Glutamatergic neuron (in vitro differentiated cells): ENCODE measurements around the gene SVIL. TPM values are rescaled to one million over a fixed set of nuclear protein-coding genes. Genes with fewer than 3 reads are reported as not detected.
"Not testable (repeated sequence)": the region's sequence is repeated elsewhere in the genome, so short reads cannot be mapped to it uniquely, and the experiment has no call there.

Source experiments
- DNase-seq: peaks from one replicate; pipeline ENCODE4 v3.0.0; 2022
- H3K27ac Mint-ChIP-seq: one replicate; pipeline ENCODE4 v1.8.0; 2020; ENCODE audit warnings: mild to moderate bottlenecking, mixed read lengths, inconsistent platforms; ENCODE audit not compliant: unreplicated experiment
- H3K27me3 Mint-ChIP-seq: one replicate; pipeline ENCODE4 v1.8.0; 2020; ENCODE audit warnings: mild to moderate bottlenecking, moderate library complexity, mixed read lengths, inconsistent platforms; ENCODE audit not compliant: unreplicated experiment
- H3K36me3 Mint-ChIP-seq: one replicate; pipeline ENCODE4 v1.8.0; 2020; ENCODE audit warnings: mild to moderate bottlenecking, mixed read lengths, inconsistent platforms; ENCODE audit not compliant: unreplicated experiment
- H3K4me1 Mint-ChIP-seq: one replicate; pipeline ENCODE4 v1.8.0; 2020; ENCODE audit warnings: mild to moderate bottlenecking, low read depth, mixed read lengths, inconsistent platforms; ENCODE audit not compliant: unreplicated experiment
- H3K4me3 Mint-ChIP-seq: one replicate; pipeline ENCODE4 v1.8.0; 2020; ENCODE audit warnings: mild to moderate bottlenecking, mixed read lengths, inconsistent platforms; ENCODE audit not compliant: unreplicated experiment
- H3K9me3 Mint-ChIP-seq: one replicate; pipeline ENCODE4 v1.8.0; 2020; ENCODE audit warnings: mild to moderate bottlenecking, moderate library complexity, mixed read lengths, inconsistent platforms; ENCODE audit not compliant: unreplicated experiment
- CTCF ChIP-seq: fragments of 200-600 bp; sonication (generic); IDR thresholded peaks from one replicate; pipeline ENCODE4 v1.5.0; 2021; ENCODE audit not compliant: partially characterized antibody, unreplicated experiment
- total RNA-seq: library from RNA; stranded (reverse); fragmentation: NEBNext Ultra II Directional; extraction: Animal tissue kit (Norgen Biotek cat#: 25700); gene quantifications from one replicate; pipeline ENCODE4 v1.2.1, GENCODE V29; 2021; ENCODE audit not compliant: unreplicated experiment

Gene SVIL
- total RNA-seq, 1 donor from 2014 or later, result 117 TPM

- TF ChIP-seq CTCF, result no peak
- peak overlapping the region; percentile 79 for H3K27ac Mint-ChIP-seq
- no peak for DNase-seq
- peaks cover 4% of the 10 kb centered on the region for H3K36me3 Mint-ChIP-seq
- peaks cover 5% of the 10 kb centered on the region for H3K27me3 Mint-ChIP-seq
- H3K4me1 Mint-ChIP-seq, result peaks cover 33% of the 10 kb centered on the region
- H3K4me3 Mint-ChIP-seq, result no peak overlapping the region
- H3K9me3 Mint-ChIP-seq, result peaks cover 9% of the 10 kb centered on the region
These were observed 141.1 kb downstream of the SVIL start for GRCh38 chr10:29493697-29494096.

GRCh38 chr10:29492774-29493173 lies 142.0 kb downstream of the SVIL start:
- H3K9me3 Mint-ChIP-seq, result peaks cover 9% of the 10 kb centered on the region
- H3K4me3 Mint-ChIP-seq, result peak overlapping the region; percentile 40
- H3K27me3 Mint-ChIP-seq, result peaks cover 5% of the 10 kb centered on the region
- peaks cover 33% of the 10 kb centered on the region for H3K4me1 Mint-ChIP-seq
- peak overlapping the region; percentile 79 for H3K27ac Mint-ChIP-seq
- H3K36me3 Mint-ChIP-seq, result peaks cover 4% of the 10 kb centered on the region
- no peak for DNase-seq
- TF ChIP-seq CTCF, result no peak

- H3K36me3 Mint-ChIP-seq, result peaks cover 4% of the 10 kb centered on the region
- TF ChIP-seq CTCF, result no peak
- DNase-seq, result no peak
- peaks cover 4% of the 10 kb centered on the region for H3K27me3 Mint-ChIP-seq
- peaks cover 7% of the 10 kb centered on the region for H3K9me3 Mint-ChIP-seq
- peak overlapping the region; percentile 73 for H3K27ac Mint-ChIP-seq
- peaks cover 31% of the 10 kb centered on the region for H3K4me1 Mint-ChIP-seq
- no peak overlapping the region for H3K4me3 Mint-ChIP-seq
These were observed 142.9 kb downstream of the SVIL start for GRCh38 chr10:29491918-29492317.

- not testable (repeated sequence) for H3K4me3 Mint-ChIP-seq, H3K27me3 Mint-ChIP-seq, H3K27ac Mint-ChIP-seq, H3K9me3 Mint-ChIP-seq, H3K36me3 Mint-ChIP-seq, DNase-seq
- peaks cover 24% of the 10 kb centered on the region for H3K4me1 Mint-ChIP-seq
These were observed 143.9 kb downstream of the SVIL start for GRCh38 chr10:29490781-29491280.

- not testable (repeated sequence) for H3K27ac Mint-ChIP-seq, DNase-seq, H3K36me3 Mint-ChIP-seq, H3K9me3 Mint-ChIP-seq, H3K4me3 Mint-ChIP-seq, H3K27me3 Mint-ChIP-seq
- peaks cover 16% of the 10 kb centered on the region for H3K4me1 Mint-ChIP-seq
These were observed 146.3 kb downstream of the SVIL start for GRCh38 chr10:29488471-29488870.

- not testable (repeated sequence) for H3K36me3 Mint-ChIP-seq, H3K27ac Mint-ChIP-seq, H3K4me3 Mint-ChIP-seq, H3K27me3 Mint-ChIP-seq, DNase-seq, H3K9me3 Mint-ChIP-seq
- peaks cover 15% of the 10 kb centered on the region for H3K4me1 Mint-ChIP-seq
- peak; percentile 18 for TF ChIP-seq CTCF
These were observed 146.9 kb downstream of the SVIL start for GRCh38 chr10:29487884-29488266.

- not testable (repeated sequence) for H3K36me3 Mint-ChIP-seq, H3K27ac Mint-ChIP-seq, H3K4me1 Mint-ChIP-seq, H3K27me3 Mint-ChIP-seq, DNase-seq, H3K4me3 Mint-ChIP-seq
- H3K9me3 Mint-ChIP-seq, result peaks cover 10% of the 10 kb centered on the region
These were observed 147.5 kb downstream of the SVIL start for GRCh38 chr10:29487032-29487883.
